Lower leg skin (tissue), 3 donors: Measurements from ENCODE around the gene MATCAP1.

Experiments
- CTCF ChIP-seq, 3 donors: fragments of 450-650 bp; IDR thresholded peaks; one replicate each; pipeline ENCODE4 v1.5.1; 2016; ENCODE audit warnings: antibody characterized with exemption in 3 of 3, mild to moderate bottlenecking in 3 of 3, moderate library complexity in 2 of 3
- POLR2A ChIP-seq, 2 donors: fragments of 450-650 bp; IDR thresholded peaks; one replicate each; pipeline ENCODE4 v1.6.1; 2016 to 2017; ENCODE audit warnings: antibody characterized with exemption in 2 of 2, mild to moderate bottlenecking in 1 of 2, moderate library complexity in 1 of 2

DNA sequence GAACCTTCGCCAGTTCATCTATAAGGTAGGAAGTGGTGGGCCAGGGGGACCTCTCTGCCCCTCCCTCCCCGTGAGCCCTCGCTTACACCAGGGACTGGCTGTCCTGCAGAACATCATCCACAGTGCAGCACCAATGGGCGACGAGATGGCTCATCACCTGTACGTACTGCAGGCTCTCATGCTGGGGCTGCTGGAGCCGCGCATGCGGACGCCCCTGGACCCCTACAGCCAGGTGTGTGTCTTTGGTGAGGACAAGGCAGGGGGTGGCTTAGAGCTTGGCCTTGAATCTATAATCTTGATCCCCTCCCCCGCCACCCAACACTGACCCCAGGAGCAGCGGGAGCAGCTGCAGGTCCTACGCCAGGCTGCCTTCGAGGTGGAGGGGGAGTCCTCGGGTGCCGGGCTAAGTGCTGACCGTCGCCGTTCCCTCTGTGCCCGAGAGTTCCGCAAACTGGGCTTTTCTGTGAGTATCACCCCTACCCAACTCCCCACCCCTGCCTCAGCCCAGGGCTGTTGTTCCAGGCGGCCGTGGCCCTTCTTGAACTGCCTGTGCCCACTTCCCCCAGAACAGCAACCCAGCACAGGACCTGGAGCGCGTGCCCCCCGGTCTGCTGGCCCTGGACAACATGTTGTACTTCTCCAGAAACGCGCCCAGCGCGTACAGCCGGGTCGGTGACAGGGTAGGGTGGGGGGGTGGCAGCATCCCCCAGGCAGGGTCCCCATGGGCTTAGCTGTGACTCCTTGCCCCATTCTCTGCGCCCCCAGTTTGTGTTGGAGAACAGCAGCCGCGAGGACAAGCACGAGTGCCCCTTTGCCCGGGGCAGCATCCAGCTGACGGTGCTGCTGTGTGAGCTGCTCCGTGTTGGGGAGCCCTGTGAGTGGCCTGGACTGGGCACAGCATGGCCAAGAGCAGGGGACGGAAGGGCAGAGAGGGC, 17.9 kb upstream of the MATCAP1 start:
- no peak for TF ChIP-seq CTCF (IDR thresholded peaks at IDR 0.05)
- no peak for TF ChIP-seq POLR2A (IDR thresholded peaks at IDR 0.05)
